ENCODE measurements around the gene FAM53B.
A peak's percentile ranks its signal among the peaks of the same experiment; 100 is the strongest.

The FAM53B gene

GRCh38 chr10:124733571-124734245 lies 10.5 kb downstream of the FAM53B start:
- Histone ChIP-seq H3K4me3 (ENCODE audit: low read depth in 1 of 2, low read length in 2 of 2) (peak overlapping the region in 1 of 2 donors; percentile 25), H3K36me3 (ENCODE audit: insufficient read depth, low read length) (no peaks in the 10 kb centered on the region), H3K27ac (ENCODE audit: low read depth, low read length) (peak overlapping the region; percentile 86), H3K9ac (ENCODE audit: low read length) (peak overlapping the region; percentile 35), H3K4me1 (ENCODE audit: insufficient read depth, low read length) (peaks cover 94% of the 10 kb centered on the region), H3K27me3 (ENCODE audit: control insufficient read depth in 1 of 2, insufficient read depth in 2 of 2, low read length in 2 of 2) (no peaks in the 10 kb centered on the region), H3K9me3 (ENCODE audit: low read length) (no peaks in the 10 kb centered on the region)

DNA sequence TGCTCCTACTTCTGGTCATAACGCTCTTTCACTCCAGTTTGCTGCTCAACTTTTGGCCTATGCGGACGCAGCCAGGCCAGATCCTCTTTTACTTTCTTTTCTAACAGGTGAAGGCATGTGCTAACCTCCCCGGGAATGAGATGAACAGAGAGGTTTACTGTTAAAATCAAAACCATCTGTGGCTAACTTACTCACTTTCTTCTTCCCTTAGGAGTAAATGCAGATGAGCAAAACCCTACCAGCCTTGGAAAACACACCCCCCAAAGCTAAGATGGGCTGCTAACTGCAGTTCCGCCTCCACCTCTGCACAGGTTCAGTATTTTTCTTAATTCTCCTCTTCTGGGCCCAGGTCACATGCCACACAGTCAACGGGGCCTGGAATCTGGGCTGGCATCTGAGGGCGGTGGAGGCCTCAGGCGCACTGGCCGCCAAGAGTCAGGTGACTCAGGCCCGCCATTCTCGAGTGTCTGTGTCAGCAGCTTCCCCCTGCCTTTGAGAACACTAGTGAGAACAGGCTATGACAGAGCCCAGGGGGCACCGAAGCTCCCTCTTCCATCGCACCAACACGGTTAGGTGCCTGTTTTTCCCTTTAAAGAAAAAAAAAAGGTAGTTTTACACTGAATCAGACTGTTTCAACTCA lies 11.1 kb downstream of the FAM53B start:
- Histone ChIP-seq H3K27ac (ENCODE audit: low read depth, low read length) (peak overlapping the region; percentile 86), H3K27me3 (ENCODE audit: control insufficient read depth in 1 of 2, insufficient read depth in 2 of 2, low read length in 2 of 2) (no peaks in the 10 kb centered on the region), H3K9me3 (ENCODE audit: low read length) (no peaks in the 10 kb centered on the region), H3K36me3 (ENCODE audit: insufficient read depth, low read length) (no peaks in the 10 kb centered on the region), H3K4me1 (ENCODE audit: insufficient read depth, low read length) (peaks cover 94% of the 10 kb centered on the region), H3K4me3 (ENCODE audit: low read depth in 1 of 2, low read length in 2 of 2) (peak overlapping the region; percentile 11 to 25), H3K9ac (ENCODE audit: low read length) (peak overlapping the region; percentile 35)

DNA sequence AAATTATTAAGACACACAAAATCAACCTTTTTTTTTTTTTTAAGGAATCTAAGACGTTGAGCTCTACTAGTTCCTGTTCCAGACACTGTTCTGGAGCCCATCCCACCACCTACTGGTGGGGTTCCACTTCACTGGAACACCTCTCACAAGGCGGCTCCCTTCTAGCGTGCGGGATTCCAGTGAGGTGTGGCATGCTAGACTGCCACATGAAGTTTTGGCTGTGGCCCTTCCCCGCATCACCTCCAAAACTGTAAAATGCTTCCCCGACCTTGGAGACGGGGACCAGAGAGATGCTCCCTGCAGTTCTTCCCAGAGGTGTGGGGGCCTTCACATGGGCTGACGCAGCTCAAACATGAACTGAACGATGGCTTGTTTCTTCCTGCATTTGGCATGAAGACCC lies 12.6 kb downstream of the FAM53B start:
- Histone ChIP-seq H3K27ac (ENCODE audit: low read depth, low read length) (no peak overlapping the region), H3K4me3 (ENCODE audit: low read depth in 1 of 2, low read length in 2 of 2) (no peak overlapping the region), H3K9me3 (ENCODE audit: low read length) (no peaks in the 10 kb centered on the region), H3K4me1 (ENCODE audit: insufficient read depth, low read length) (peaks cover 87% of the 10 kb centered on the region), H3K27me3 (ENCODE audit: control insufficient read depth in 1 of 2, insufficient read depth in 2 of 2, low read length in 2 of 2) (no peaks in the 10 kb centered on the region), H3K36me3 (ENCODE audit: insufficient read depth, low read length) (no peaks in the 10 kb centered on the region), H3K9ac (ENCODE audit: low read length) (no peak overlapping the region)

GRCh38 chr10:124730790-124731189 lies 13.4 kb downstream of the FAM53B start:
- H3K27me3 ChIP-seq (ENCODE audit: control insufficient read depth in 1 of 2, insufficient read depth in 2 of 2, low read length in 2 of 2), result no peaks in the 10 kb centered on the region
- H3K36me3 ChIP-seq (ENCODE audit: insufficient read depth, low read length), result no peaks in the 10 kb centered on the region
- H3K9ac ChIP-seq (ENCODE audit: low read length), result no peak overlapping the region
- no peak overlapping the region for H3K27ac ChIP-seq (ENCODE audit: low read depth, low read length)
- no peaks in the 10 kb centered on the region for H3K9me3 ChIP-seq (ENCODE audit: low read length)
- H3K4me1 ChIP-seq (ENCODE audit: insufficient read depth, low read length), result peaks cover 86% of the 10 kb centered on the region
- H3K4me3 ChIP-seq (ENCODE audit: low read depth in 1 of 2, low read length in 2 of 2), result no peak overlapping the region

DNA sequence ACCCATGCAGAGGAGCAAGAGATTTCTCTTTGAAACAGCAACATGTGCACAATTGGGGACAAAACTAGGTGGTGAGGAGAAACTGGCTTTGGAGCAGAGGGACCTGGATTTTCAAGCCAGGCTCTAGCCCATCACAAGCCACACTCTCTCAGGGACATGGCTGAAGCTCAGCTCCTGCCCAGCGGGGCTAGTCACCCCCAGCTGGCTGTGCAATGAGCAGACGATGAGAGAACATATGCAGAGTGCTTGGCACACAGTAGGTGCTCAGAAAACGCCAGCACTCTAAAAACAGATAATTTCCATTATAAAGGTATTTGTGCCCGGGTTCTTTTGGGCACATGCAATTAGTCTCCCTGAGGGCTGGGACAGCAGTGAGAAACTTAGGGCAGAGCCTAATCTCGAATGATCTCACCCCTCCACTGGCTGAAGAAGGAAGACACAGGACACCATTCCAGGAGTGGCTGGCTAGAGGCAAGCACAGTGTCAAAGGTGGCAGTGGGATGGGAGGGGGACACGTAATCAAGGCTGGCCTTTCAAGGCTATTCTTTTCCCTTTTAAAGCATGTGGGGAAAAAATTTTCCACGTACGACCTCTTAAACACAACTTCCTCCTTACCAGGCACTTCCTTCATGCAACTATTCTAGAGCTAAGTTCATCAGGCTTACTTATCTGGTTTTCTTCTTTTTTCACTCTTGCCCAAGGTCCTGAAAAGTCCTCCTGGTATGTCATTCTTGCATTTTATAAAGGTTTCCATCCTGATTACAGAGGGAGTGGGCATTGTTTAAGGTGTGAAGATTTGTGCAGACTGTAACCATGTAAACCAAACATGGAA lies 15.1 kb downstream of the FAM53B start:
- Histone ChIP-seq H3K27ac (ENCODE audit: low read depth, low read length) (no peak overlapping the region), H3K9ac (ENCODE audit: low read length) (no peak overlapping the region), H3K4me1 (ENCODE audit: insufficient read depth, low read length) (peaks cover 80% of the 10 kb centered on the region), H3K4me3 (ENCODE audit: low read depth in 1 of 2, low read length in 2 of 2) (no peak overlapping the region), H3K27me3 (ENCODE audit: control insufficient read depth in 1 of 2, insufficient read depth in 2 of 2, low read length in 2 of 2) (no peaks in the 10 kb centered on the region), H3K36me3 (ENCODE audit: insufficient read depth, low read length) (no peaks in the 10 kb centered on the region), H3K9me3 (ENCODE audit: low read length) (no peaks in the 10 kb centered on the region)

- no peaks in the 10 kb centered on the region for H3K36me3 ChIP-seq (ENCODE audit: insufficient read depth, low read length)
- no peak overlapping the region for H3K9ac ChIP-seq (ENCODE audit: low read length)
- no peaks in the 10 kb centered on the region for H3K27me3 ChIP-seq (ENCODE audit: control insufficient read depth in 1 of 2, insufficient read depth in 2 of 2, low read length in 2 of 2)
- H3K9me3 ChIP-seq (ENCODE audit: low read length), result no peaks in the 10 kb centered on the region
- no peak overlapping the region for H3K4me3 ChIP-seq (ENCODE audit: low read depth in 1 of 2, low read length in 2 of 2)
- H3K27ac ChIP-seq (ENCODE audit: low read depth, low read length), result no peak overlapping the region
- H3K4me1 ChIP-seq (ENCODE audit: insufficient read depth, low read length), result peaks cover 80% of the 10 kb centered on the region
These were observed 15.9 kb downstream of the FAM53B start for GRCh38 chr10:124728071-124728829.

DNA sequence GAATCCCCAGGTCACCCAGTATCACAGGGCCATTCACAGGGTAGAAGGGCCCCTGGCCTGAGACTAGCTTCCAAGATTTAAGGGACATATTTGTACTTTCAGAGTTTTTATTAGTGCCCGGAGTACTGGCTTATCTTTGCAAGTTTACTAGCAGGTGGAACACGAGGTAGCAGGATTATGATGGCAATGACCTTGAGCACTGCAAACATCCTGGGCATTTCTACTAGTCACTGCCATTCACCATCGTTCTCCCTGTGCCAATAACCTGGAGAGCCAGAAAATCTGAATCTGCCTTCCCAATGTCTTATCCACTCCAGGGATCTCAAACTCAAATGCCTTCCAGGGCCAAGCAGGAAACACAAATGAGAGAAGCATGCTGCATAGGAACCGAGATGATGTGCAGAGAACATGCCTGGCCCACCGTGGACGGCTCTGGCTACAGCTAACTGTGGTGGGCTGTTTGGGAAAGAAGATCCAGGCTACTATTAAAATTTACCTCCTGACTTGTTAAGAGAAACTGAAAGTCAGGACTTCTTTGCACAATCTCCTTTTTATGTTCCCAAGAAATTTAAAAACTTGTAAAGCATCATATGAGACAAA lies 16.7 kb downstream of the FAM53B start:
- Histone ChIP-seq H3K36me3 (ENCODE audit: insufficient read depth, low read length) (no peaks in the 10 kb centered on the region), H3K4me3 (ENCODE audit: low read depth in 1 of 2, low read length in 2 of 2) (no peak overlapping the region), H3K9me3 (ENCODE audit: low read length) (no peaks in the 10 kb centered on the region), H3K27me3 (ENCODE audit: control insufficient read depth in 1 of 2, insufficient read depth in 2 of 2, low read length in 2 of 2) (no peaks in the 10 kb centered on the region), H3K9ac (ENCODE audit: low read length) (no peak overlapping the region), H3K27ac (ENCODE audit: low read depth, low read length) (no peak overlapping the region), H3K4me1 (ENCODE audit: insufficient read depth, low read length) (peaks cover 80% of the 10 kb centered on the region)

- Histone ChIP-seq H3K9me3 (ENCODE audit: low read length) (no peaks in the 10 kb centered on the region), H3K36me3 (ENCODE audit: insufficient read depth, low read length) (no peaks in the 10 kb centered on the region), H3K4me1 (ENCODE audit: insufficient read depth, low read length) (peaks cover 77% of the 10 kb centered on the region), H3K9ac (ENCODE audit: low read length) (no peak overlapping the region), H3K27ac (ENCODE audit: low read depth, low read length) (no peak overlapping the region), H3K4me3 (ENCODE audit: low read depth in 1 of 2, low read length in 2 of 2) (no peak overlapping the region), H3K27me3 (ENCODE audit: control insufficient read depth in 1 of 2, insufficient read depth in 2 of 2, low read length in 2 of 2) (no peaks in the 10 kb centered on the region)
These were observed 18.4 kb downstream of the FAM53B start for GRCh38 chr10:124725791-124726190.

DNA sequence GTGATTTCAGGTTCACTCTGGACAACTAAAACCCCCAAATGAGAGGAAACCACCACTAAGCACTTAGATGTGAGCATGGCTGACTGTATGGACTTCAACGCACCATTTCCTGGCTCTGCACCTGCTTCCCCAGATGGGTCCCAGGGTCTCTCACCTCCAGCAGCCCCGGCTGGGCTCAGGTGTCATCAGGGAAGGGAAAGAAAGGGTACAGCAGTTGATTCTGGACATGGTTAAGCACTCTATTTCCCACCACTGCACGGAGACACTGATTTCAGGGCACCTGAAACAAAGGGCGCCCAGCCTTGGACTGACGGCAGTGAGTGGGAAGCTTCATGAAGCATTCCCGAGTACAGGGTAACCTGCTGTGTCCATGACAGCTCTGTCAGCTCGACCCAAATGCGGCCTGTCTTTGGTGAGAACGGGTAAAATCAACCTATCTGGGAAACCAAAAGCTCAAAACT lies 19.0 kb downstream of the FAM53B start:
- Histone ChIP-seq H3K9ac (ENCODE audit: low read length) (no peak overlapping the region), H3K4me3 (ENCODE audit: low read depth in 1 of 2, low read length in 2 of 2) (no peak overlapping the region), H3K4me1 (ENCODE audit: insufficient read depth, low read length) (peaks cover 73% of the 10 kb centered on the region), H3K9me3 (ENCODE audit: low read length) (no peaks in the 10 kb centered on the region), H3K27me3 (ENCODE audit: control insufficient read depth in 1 of 2, insufficient read depth in 2 of 2, low read length in 2 of 2) (no peaks in the 10 kb centered on the region), H3K36me3 (ENCODE audit: insufficient read depth, low read length) (no peaks in the 10 kb centered on the region), H3K27ac (ENCODE audit: low read depth, low read length) (no peak overlapping the region)

DNA sequence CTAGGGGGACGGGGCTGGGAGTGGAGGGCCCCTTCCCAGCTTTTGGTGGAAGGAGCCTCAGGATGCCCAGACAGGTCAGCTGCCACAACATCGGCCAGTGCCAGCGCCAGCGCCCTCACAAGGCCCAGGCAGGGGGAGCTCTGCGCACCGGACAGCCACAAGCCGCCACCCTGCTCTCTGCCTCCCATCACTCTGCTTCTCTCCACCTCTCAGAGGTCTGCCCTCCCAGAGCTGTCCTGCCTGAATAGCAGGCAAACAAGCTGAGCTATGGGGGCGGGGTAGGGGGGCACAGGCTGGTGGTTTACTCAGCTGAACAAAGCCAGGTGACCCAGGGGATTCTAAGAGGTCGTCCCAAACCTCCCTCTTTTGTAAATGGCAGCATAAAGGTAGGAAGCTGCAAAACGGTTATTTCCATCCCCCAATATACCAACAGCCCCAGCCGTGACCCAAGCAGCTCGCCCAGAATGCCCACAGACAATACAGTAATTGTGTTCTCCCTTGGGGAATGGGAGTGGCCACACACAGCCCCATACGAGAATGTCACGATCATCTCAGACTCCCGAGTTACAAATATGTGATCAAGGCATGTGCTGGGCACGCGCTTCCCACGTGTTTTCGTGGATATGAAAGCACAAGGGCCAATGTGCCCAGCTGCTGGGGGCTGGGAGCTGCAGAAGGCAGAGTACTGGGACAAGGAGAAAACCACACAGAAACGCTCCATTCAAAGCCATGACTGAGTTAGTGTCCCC lies 19.7 kb downstream of the FAM53B start:
- H3K36me3 ChIP-seq (ENCODE audit: insufficient read depth, low read length), result no peaks in the 10 kb centered on the region
- H3K9ac ChIP-seq (ENCODE audit: low read length), result no peak overlapping the region
- no peaks in the 10 kb centered on the region for H3K27me3 ChIP-seq (ENCODE audit: control insufficient read depth in 1 of 2, insufficient read depth in 2 of 2, low read length in 2 of 2)
- peaks cover 72% of the 10 kb centered on the region for H3K4me1 ChIP-seq (ENCODE audit: insufficient read depth, low read length)
- no peaks in the 10 kb centered on the region for H3K9me3 ChIP-seq (ENCODE audit: low read length)
- no peak overlapping the region for H3K4me3 ChIP-seq (ENCODE audit: low read depth in 1 of 2, low read length in 2 of 2)
- peak overlapping the region; percentile 21 for H3K27ac ChIP-seq (ENCODE audit: low read depth, low read length)
